ENCODE measurements around the gene EDRF1. TPM values are rescaled to one million over a fixed set of nuclear protein-coding genes. Genes with fewer than 3 reads are reported as not detected.

Gene EDRF1
- total and polyA plus RNA-seq, 3 donors from 2014 or later: 66.7 to 95.1 (median 93.1) TPM

DNA sequence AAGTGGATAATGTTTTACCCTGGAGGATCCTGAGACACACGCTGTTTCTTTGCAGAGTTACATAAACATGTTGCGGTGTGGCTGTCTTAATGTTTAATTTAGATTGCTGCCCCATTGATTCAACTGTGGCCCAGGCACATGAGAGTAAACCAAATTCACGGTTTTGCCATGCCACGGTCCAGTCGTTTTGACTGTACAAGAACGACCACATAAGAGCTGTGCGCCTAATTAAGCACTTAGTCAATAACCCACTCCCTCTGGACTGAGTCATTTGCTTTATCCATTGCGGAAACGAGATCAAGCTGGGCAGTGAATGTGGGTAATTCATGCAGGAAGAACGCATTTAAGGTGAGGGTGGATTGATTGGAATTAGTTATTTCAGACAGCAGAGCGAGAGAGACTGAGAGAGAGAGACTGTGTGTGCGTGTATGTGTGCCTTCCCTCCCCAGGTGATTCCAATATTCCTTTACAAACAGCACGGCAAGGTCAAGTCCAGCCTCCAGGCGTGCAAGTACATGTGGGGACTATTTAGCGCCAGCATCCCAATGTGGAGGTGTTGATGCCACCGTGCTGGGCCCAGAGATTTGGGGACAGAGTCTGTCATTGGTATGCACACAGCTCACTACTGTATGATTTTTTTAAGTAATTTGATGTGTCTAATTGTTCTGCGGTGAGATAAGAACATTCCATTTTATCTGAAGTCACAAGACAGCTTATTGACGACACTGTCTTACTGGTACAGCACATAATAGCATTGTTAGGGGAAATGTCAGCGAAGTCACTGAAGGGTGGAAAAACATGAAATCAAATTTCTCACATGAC is 28.1 kb upstream of the EDRF1 start:
- 89% methylated on average over 19 of the region's 19 CpGs for WGBS, 2 donors
- Histone ChIP-seq H3K27me3 (peaks cover 3% of the 10 kb centered on the region), H3K9me3 (no peaks in the 10 kb centered on the region), H3K4me3 (no peak overlapping the region), H3K36me3 (ENCODE audit: low read depth, missing control alignments) (no peaks in the 10 kb centered on the region), H3K4me1 (no peaks in the 10 kb centered on the region), H3K27ac (no peak overlapping the region)
- TF ChIP-seq POLR2A (IDR thresholded peaks at IDR 0.05): no peak
- TF ChIP-seq, protein P1, sequence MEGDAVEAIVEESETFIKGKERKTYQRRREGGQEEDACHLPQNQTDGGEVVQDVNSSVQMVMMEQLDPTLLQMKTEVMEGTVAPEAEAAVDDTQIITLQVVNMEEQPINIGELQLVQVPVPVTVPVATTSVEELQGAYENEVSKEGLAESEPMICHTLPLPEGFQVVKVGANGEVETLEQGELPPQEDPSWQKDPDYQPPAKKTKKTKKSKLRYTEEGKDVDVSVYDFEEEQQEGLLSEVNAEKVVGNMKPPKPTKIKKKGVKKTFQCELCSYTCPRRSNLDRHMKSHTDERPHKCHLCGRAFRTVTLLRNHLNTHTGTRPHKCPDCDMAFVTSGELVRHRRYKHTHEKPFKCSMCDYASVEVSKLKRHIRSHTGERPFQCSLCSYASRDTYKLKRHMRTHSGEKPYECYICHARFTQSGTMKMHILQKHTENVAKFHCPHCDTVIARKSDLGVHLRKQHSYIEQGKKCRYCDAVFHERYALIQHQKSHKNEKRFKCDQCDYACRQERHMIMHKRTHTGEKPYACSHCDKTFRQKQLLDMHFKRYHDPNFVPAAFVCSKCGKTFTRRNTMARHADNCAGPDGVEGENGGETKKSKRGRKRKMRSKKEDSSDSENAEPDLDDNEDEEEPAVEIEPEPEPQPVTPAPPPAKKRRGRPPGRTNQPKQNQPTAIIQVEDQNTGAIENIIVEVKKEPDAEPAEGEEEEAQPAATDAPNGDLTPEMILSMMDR (IDR thresholded peaks at IDR 0.05): no peak
- no peak for DNase-seq
- intact Hi-C loops (cut with DNase I; ENCODE audit: low total_unique reads): no loop called here

DNA sequence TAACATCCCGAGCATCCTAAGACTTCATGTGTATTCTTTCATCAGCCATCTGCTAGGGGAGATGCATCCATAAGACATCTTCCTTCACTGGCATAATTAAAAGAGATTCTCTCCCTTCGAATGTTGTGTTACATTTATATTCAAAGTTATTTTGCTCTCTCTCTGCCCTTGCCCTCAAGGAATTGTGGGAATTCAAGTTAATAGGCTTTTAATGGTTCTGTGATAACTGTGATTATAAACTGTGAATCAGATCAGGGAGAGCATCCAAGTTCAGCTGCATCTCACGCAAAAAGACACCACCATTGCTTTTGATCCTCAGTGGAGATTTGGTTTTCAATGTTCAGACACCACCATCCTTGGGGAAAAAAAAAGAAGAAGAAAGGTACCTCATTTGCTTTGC is 27.3 kb upstream of the EDRF1 start:
- WGBS, 2 donors: 56 to 84% methylated on average over 3 of the region's 3 CpGs
- no peak for TF ChIP-seq POLR2A (IDR thresholded peaks at IDR 0.05)
- TF ChIP-seq, protein P1 (IDR thresholded peaks at IDR 0.05): no peak
- Histone ChIP-seq H3K9me3 (no peaks in the 10 kb centered on the region), H3K36me3 (ENCODE audit: low read depth, missing control alignments) (no peaks in the 10 kb centered on the region), H3K27ac (no peak overlapping the region), H3K4me1 (no peaks in the 10 kb centered on the region), H3K27me3 (peaks cover 3% of the 10 kb centered on the region), H3K4me3 (no peak overlapping the region)
- DNase-seq: no peak
- intact Hi-C loops (cut with DNase I; ENCODE audit: low total_unique reads): no loop called here

DNA sequence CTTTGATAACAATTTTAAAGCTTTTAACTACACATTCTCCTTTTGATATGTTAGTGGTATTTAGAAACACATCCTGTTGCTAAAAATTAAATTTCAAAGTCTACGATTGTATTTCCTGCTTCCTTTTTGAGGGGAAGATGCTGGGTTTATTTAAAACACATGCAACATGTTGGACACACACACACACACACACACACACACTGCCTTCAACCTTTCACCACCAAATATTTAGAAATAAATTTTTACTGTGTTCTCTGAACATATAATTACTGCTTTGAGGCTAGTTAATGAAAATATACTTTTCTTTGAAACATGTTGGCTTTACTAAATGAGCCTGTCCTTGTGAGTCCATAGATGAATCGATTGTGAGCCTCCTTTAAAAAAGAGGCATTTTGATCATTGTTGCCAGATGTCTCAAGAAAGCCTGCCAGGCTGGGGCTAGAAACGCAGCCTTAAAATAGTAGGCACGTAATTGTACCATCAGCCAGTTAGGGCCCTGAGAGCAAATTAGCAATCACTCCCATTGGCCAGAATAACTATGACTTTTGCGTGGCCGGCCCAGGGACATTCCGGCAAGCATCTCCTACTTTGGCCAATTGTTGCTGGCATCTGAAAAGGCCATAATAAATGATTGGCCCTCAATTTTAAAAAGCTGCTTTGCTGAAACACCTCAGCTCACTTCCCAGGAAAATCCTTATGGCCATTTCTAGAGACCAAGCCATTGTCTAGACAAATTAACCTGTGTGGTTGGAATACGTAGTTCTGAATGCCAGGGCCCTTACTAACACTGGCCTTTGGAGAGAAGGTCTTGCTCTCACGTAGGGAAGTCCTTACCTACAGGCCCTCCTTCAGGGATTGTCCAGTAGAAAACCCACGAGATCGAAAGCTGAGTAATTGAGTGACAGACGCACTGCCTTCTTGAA is 26.6 kb upstream of the EDRF1 start:
- intact Hi-C loops (cut with DNase I; ENCODE audit: low total_unique reads): no loop called here

DNA sequence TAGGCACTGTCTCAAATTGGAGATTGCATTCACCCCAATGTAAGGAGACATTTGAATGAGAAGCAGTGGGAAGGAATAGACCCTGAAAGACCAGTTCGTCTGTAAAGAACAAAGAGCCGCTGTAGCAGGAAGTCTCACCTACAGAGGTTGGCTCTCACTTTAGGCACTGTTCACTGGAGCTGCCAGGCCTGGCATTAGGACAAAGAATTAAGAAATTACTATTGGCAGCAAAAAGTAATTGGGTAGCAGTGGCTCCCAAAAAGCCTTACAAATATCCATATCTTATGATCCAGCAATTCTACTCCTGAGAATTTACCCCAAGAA is 26.0 kb upstream of the EDRF1 start:
- TF ChIP-seq, protein P1 (IDR thresholded peaks at IDR 0.05): no peak
- no peak for TF ChIP-seq POLR2A (IDR thresholded peaks at IDR 0.05)

More for the DNA sequence above, 26.6 kb upstream of the EDRF1 start:
- Histone ChIP-seq H3K9me3 (no peaks in the 10 kb centered on the region), H3K4me1 (no peaks in the 10 kb centered on the region), H3K36me3 (ENCODE audit: low read depth, missing control alignments) (no peaks in the 10 kb centered on the region), H3K4me3 (no peak overlapping the region), H3K27ac (no peak overlapping the region), H3K27me3 (peaks cover 3% of the 10 kb centered on the region)
- 79 to 90% methylated on average over 12 of the region's 12 CpGs for WGBS, 2 donors
- DNase-seq: no peak
- TF ChIP-seq, protein P1 (IDR thresholded peaks at IDR 0.05): no peak
- no peak for TF ChIP-seq POLR2A (IDR thresholded peaks at IDR 0.05)

More for the DNA sequence above, 26.0 kb upstream of the EDRF1 start:
- Histone ChIP-seq H3K4me1 (no peaks in the 10 kb centered on the region), H3K27ac (no peak overlapping the region), H3K36me3 (ENCODE audit: low read depth, missing control alignments) (no peaks in the 10 kb centered on the region), H3K9me3 (no peaks in the 10 kb centered on the region), H3K27me3 (peaks cover 3% of the 10 kb centered on the region), H3K4me3 (no peak overlapping the region)
- WGBS, 2 donors: 76 to 88% methylated on average over 2 of the region's 2 CpGs
- no peak for DNase-seq
- intact Hi-C loops (cut with DNase I; ENCODE audit: low total_unique reads): no loop called here

Data from testis (tissue), 3 donors.